ENCODE data around the gene PLAGL2. TPM values are rescaled to one million over a fixed set of nuclear protein-coding genes. Genes with fewer than 3 reads are reported as not detected.
"Not testable (repeated sequence)": the region's sequence is repeated elsewhere in the genome, so short reads cannot be mapped to it uniquely, and the experiment has no call there.

Gene PLAGL2
- total RNA-seq, 1 experiment from 2014 or later = 6.0 TPM

DNA sequence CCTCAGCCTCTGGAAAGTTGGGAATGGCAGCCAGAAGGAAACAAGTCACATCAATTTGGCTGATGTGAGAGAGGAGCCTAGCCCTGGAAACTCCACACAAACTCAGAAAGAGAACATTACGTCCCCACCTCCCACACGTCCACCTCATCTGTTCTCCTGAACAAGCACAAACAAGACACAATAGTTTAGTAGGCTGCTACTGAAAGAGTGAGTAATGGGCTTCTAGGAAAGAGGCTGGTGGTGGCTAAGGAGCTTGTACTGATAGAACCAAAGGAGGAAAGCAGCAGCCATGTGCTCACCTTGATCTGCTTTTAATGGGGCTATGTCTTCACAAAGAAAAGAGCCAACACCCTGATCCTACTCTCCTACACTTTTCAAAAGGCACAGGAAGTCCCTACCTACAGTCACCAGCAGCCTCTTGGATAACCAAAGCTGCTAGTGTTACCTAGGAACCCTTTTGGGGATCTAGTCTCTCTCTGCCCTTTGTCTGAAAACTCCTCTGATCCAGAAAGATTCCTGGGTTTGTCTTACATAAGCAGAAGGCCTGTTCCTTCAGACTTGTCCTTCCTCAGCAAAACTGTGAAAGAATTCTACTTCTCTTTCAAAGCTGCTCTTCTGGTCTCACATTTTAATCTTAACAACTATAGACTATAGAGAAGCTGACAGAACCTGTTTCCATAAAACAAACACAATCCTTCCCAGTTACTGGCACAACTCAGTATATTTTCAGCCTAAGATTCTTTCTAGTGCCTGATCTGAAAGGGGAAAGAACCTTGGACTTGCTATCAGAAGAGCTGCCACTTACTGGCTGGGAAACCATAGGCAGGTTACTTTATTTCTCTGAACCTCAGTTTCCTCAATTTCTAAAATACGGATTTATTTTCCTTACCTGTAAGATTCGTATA is 3.1 kb downstream of the PLAGL2 start:
- no peak for DNase-seq (ENCODE audit: low read depth)

DNA sequence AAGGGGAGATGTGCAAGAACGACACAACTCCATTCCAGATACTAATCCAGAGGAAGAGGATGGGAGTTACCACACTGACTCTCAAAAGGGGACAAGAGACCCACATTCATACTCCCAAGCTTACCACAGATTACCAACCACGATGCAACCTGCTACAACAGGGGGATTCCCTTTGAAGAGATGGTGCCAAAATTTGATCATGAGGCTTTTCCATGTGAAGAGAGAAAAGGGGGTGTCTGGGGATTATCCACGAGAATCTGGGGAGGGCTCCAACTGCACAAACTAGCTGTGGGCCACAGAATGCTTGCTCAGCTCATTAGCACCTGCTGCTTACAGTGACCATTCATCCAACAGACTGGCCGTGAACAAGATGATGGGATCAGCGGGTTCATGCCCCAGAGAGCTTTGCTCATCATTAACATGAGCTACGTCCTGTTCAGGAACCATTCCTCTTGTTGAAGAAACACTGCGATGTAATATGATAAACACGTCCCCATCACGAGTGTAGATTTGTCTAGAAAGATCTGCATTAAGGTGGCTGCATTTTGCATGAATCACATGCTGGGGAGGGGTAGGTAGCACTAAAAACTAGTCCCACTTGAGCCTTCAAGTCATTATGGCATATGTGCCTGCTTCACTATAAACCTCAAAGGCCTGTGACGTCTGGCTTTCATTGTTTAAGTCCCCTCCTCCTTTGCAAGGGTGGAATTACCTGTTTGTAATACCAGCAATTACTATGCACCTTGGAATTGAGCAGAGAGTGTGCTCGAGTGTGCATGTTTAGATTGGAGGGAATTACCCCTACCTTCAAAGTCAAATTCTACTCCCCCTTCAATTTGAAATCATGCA is 4.0 kb downstream of the PLAGL2 start:
- no peak for DNase-seq (ENCODE audit: low read depth)

DNA sequence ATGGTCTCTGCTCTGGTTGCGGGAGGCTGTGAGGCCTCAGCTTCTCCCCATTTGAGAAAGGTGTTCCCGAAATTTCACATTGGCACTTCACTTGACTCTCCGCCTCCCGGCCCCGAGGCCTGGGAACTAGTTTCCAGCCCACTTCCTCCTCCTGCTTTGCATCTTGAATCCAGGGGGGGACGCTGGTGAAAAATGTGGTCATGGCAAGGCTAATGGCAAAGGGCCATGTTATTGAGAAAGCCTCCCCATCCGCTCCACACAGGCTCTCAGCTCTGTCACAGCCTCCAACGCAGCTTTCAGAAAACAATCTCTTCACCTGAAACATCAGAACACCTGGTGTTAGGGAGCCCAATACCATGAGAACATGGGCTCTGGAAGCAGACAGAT is 5.6 kb downstream of the PLAGL2 start:
- DNase-seq (ENCODE audit: low read depth) = no peak

DNA sequence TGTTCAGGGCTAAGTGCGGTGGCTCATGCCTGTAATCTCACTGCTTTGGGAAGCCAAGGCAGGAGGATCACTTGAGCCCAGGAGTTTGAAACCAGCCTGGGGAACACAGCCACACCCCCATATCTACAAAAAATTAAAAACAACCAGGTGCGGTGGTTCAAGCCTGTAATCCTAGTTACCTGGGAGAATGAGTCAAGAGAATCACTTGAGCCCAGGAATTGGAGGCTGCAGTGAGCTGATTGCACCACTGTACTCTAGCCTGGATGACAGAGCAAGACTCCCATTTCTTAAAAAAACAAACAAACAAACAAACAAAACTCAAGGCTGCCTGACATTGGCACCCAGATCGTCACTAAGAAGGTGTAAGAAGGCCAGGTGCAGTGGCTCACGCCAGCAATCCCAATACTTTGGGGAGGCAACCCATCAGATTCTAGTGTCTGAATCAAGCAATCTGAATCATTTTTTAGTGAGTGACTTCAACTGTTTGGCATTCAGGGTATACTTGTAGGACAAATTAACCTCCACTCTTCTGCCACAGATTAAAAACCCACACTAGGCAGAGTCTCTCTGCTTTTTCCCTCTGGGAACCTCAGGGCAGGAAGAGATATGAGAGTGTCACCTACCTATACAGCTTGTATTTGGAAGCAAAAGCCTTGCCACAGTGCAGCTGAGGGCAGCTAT is 6.1 kb downstream of the PLAGL2 start:
- no peak for DNase-seq (ENCODE audit: low read depth)

DNA sequence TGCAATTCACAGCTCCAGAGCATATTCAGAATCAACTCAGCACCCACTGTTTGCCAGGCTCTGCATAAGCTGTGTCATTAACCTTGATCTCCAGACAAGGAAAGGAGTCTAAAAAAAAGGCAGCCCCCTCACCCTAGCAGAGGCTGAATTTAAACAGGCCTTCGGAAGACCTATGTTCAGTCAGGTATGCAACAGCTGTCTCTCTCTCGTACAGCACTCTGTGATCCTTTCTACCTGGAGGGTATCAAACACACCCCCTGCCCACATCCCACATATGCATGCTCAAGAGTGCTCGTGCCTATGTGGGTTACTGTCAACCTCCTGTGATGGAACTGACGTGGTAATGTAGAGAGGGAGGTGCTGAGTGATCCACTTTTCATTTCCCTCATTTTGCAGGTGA is 8.5 kb downstream of the PLAGL2 start:
- DNase-seq (ENCODE audit: low read depth) = no peak

DNA sequence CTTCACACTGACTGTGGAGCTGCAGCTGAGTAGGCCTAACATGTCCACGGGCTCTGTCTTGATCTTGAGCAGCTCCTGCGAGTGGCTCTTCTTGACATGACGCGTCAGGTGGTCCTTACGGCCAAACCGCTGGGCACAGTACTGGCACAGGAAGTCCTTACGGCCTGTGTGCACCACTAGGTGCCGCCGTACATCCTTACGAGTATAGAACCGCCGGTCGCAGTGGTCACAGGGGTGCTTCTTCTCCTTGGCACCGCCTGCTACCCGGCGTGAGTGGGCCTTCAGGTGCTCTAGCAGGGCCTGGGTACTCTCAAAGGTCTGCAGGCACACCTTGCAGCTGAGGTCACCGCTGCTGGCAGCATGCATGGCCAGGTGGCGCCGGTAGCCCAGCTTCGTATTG is 10.4 kb downstream of the PLAGL2 start:
- DNase-seq (ENCODE audit: low read depth) = not testable (repeated sequence)

DNA sequence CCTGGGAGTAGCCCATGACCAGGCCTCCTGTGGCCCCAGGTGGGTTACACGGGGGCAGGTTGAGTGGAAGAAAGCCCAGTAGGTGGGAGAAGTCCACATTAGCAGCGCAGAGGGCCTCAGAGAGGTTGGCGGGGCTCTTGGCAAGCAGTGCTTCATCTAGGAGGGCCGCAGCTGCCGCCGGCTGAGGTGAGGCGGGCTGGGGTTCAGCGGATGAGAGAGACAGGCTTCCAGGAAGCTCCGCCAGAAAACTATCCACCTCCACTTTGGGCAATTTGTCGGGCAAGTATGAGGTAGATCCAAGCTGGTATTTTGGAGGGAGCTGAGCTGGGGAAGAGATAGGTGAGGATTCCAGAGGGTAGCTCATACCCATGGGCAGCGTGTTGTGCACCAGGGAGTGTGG is 10.9 kb downstream of the PLAGL2 start:
- DNase-seq (ENCODE audit: low read depth) = not testable (repeated sequence)

DNA sequence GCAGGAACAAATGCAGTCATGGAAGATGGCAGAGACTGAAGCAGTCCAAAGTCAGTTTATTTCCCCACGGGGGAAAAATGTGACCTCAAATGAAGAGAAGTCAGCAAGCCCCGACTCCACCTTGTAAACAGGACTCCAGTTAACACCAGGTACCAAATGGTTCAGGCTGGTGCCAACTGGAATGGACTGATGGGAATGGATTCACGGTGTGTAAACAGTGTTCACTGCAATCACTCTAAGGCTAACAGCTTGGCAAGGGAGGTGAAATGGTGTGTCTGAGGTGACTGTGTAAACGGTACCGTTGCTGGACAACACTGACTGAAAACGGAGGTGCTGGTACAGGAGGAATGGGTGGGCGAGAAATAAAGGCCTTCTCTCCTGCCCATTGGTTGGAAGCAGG is 12.0 kb downstream of the PLAGL2 start:
- DNase-seq (ENCODE audit: low read depth) = no peak

DNA sequence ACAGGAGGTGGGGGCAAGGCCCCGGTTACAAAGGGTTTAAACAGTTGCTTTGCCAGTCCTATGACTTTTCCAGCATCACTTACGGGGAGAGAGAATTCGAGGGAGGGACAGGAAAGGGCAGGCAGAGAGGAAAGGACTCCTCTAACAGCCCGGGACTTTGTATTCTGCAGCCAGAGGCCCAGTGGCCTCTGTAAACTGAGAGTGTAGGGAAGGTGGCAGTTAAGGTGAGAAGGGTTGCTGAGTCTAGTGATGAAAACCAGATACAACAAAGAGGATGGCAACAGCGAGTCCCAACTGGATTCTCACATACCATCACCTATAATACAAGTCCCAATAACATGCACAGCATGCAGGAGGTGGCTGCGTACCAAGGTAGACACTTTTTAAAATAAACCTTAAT is 13.5 kb downstream of the PLAGL2 start:
- DNase-seq (ENCODE audit: low read depth) = no peak

DNA sequence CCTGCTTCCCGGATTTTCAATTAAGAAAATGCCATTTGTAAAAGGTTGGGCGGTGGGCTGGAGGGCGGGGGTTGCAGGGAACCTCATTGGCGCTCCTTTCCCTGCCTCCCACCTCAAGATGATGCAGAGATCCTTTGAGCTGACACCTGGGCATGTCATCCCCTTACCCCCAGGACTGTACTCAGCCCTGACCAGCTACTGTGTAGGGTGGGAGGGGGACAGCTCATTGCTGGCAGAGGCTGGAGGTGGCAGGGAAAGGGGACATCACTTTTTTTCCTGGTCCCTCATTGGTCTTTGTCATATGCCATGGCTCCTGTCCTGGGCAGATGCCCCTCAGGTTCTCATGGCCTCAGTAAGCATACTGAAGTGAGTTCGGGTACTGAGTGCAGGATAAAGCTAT is 14.2 kb downstream of the PLAGL2 start:
- DNase-seq (ENCODE audit: low read depth) = not testable (repeated sequence)

DNA sequence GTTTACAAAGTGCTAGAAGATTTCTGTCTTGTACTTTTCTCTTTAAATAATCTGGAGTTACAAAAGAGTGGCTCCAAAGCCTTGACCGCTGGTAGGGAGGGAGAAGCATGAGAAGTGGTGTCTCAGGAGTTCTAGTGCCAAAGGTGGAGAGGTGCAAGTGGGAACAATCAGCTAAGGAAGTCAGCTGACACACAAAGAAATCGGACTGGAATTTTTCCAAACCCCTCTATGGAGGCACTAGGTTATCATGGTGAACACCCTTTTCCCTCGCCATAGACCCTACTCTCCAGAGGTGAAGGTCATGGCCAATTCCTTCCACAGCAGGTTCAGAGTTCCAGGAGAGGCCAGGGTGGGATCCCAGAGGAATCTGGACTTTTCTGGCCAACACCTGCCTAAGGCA is 14.8 kb downstream of the PLAGL2 start:
- no peak for DNase-seq (ENCODE audit: low read depth)

DNA sequence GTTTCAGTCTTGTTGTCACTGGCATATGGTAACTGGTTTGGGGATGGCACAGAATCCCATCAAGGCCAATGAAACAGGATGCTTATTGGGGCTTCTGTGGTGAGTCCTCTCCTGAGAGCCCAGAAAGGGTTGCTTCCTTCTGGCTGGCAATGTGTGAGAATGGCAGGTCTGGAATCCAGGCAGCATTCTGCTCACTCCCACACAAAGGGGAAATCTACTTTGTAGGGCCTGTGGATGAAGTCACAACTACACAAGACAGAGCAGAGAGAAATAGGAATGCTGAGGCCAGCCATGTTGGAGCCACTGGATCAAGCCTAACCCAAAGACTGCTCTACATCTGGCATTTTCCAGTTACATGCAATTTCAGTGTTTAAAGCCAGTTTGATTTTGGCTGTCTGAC is 15.7 kb downstream of the PLAGL2 start:
- no peak for DNase-seq (ENCODE audit: low read depth)

DNA sequence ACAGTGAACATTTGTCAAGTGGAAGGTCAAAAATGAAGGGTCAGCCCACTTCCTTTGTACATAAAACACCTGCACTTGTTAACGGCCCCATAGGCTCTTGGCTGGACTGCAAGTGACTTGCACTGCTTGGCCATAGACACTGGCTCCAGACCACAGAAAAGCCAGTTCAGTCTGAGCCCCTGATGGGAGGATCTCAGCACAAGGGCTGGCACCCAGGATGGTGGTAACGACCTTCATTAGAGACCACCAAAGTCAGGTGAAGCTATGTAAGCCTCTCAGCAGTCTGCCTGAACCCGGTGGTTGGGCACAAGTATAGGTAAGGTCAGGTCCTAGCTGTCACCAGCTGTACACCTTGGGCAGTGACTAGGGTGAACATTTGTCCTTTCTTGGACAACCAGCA is 16.1 kb downstream of the PLAGL2 start:
- no peak for DNase-seq (ENCODE audit: low read depth)

DNA sequence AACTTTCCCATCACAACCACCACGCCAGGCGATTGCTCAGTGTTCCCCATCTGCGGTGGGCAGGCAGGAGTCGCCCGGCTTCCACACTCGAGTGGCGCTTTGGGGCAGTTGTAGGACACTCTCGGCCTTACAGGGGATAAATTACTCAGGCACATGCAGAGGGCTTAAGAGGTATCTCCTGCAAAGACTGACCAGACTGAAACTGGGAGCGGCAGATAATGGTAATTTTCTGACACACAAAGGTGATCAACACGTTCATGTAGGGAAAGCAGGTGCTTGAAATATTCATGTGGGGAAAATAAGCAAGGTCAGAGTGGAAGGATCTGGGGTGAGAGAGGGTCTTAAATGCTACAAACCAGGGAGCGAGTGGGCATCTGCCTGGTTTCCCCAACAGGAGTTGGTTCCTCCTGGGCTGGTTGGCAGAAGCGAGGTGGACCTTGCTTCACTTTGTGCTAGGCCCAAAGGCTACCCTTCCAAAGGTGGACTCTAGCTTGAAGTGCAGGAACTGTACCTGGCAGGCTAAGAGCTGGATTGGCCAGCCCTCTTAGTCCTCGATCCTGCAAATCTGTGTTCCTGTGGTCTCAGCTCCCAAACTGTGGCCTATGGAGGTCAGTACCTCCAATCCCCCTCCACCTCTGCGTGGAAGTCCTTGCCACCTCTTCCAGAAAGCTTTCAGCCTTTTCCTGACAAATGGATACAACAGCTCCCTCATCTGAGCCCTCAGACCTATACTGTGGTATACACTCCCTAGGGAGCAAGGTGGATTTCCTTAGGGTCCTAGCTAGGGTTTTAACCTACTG is 16.7 kb downstream of the PLAGL2 start:
- DNase-seq (ENCODE audit: low read depth) = no peak

DNA sequence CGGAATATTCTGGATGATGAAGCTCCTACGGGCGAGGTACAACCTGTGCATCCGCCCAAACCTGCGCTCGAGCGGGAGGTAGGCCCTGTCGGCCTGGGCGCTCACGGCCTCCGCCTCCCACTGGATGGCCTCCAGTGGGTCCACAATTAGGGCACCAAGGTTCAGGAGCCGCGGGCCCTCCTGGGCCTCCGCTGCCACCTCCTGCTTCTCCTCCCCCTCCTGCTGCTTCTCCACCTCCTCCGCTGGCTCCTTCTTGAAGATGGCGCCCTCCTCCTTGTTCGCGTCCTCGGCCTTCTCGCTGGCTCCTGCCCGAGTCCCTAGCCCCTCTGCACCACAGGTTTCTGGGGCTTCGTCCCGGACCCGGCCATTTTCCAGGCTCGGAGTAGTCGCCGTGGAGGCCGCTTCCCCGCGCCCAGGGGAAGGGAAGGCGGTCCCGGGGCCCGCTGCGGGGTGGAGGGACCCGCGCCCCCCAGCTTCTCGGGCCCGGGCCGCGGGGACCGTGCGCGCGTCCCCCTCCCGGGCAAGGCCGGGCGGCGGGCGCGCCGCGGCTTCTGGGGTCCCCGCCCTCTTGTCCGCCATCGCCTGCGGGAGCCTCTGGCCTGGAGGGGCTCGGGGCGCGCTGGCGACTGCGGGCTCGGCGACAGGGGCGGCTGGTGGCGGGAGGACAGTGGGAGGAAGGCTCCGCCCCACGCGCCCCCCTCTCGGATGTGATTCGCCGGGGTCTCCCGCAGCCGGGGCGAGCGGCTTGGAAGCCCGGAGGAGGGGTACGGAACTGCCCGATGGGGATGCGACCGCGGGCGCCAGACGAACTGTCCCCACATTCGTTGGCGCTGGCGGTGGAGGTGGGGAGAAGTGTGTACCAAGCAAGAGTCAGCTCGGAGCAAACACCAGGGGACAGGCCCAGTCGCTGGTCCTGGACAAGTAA is 17.6 kb downstream of the PLAGL2 start:
- DNase-seq (ENCODE audit: low read depth) = peak; percentile 51

DNA sequence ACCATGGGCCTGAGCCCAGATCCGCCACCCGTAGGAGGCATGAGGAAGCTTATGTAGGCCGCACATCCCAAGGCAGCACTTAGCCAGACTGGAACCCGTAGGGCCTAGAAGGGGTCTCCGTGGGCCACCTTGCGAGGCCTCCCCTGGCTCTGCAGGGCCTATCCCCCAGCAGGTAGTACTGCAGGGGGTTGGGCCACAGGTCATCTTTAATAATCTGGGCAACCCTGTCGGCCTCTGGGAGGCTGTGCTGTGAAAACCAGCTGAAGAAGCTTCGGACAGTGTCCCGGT is 18.5 kb downstream of the PLAGL2 start:
- no peak for DNase-seq (ENCODE audit: low read depth)

DNA sequence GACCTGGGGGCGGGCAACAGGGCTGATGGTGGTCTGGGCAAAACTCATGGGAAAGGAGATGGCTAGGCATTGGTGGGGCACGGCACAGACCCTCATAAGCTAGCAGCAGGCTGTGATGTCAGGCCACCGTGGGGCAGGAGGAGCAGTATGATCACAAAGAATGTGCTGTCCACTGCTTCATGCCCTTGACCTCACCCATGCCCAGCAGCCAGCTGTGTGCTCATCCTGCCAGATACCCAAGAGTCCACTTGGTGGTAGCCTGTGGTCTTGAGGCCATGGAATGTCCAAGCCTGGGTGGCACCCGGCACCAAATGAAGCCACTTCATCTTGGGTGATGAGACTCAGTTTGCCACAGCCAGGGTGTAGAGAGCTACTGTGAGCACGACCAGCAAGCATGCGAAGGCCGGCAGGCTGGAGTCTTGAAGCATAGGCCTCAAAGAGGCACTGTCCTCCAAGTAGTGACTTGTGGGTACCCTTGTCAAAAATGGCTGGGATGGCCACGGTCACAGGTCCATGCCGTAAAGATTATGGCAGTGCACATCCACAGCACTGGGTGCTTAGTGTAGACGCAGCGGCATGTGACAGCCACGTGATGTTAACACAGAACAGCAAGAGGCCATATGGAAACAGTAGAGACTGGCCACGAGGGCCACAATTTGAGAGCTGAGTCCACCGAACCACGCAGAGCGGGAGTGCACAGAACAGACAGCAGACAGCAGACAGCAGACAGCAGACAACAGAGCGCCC is 19.0 kb downstream of the PLAGL2 start:
- DNase-seq (ENCODE audit: low read depth) = no peak

DNA sequence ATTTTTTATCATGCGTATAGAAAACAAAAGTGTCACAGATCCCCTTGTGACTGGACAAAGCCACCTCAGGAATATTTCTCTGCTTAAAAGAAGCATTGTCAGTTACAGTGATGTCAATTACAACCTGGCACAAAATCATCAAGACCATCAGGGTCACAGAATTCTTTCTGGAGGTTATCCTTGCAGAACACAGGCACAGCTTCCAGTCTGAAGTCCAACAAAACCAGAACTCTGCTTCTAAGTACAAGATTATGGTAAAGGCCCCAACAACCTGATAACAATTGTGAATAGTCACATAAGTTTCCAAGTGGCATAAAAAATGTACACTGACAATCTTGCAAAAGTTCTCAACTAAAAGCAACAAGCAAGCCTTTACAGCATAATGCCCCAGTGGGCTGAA is 21.0 kb downstream of the PLAGL2 start:
- no peak for DNase-seq (ENCODE audit: low read depth)

DNA sequence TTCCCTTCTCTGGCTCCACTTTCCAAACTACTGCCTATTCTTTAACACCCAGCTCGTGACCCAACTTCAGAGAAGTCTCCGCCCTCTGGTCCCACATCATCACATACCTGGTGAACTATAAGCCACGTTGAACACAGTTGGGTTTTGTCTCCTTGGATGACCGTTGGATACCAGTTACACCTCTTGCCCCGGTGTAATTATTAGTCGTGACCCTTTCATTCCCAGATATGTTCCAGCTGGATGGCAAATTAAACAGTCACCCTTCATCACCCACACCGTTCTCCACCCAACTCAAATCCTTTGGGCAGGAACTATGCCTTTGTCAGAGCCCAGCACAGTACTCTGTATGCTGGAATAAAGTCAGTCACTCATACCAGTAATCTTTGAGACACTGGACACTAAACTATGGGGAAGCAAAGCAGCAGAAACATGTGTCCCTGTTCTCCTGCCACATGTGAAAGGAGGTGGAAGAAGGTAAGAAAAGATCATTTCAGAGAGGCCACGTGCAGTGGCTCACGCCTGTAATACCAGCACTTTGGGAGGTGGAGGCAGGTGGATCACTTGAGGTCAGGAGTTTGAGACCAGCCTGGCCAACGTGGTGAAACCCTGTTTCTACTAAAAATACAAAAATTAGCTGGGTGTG is 22.5 kb downstream of the PLAGL2 start:
- DNase-seq (ENCODE audit: low read depth) = no peak

All from RPMI7951 (cell line).